ENCODE results near the gene MGAT4A. TPM values are rescaled to one million over a fixed set of nuclear protein-coding genes. Genes with fewer than 3 reads are reported as not detected.

The MGAT4A gene
- polyA plus RNA-seq, 1 donor = 33.4 TPM

DNA sequence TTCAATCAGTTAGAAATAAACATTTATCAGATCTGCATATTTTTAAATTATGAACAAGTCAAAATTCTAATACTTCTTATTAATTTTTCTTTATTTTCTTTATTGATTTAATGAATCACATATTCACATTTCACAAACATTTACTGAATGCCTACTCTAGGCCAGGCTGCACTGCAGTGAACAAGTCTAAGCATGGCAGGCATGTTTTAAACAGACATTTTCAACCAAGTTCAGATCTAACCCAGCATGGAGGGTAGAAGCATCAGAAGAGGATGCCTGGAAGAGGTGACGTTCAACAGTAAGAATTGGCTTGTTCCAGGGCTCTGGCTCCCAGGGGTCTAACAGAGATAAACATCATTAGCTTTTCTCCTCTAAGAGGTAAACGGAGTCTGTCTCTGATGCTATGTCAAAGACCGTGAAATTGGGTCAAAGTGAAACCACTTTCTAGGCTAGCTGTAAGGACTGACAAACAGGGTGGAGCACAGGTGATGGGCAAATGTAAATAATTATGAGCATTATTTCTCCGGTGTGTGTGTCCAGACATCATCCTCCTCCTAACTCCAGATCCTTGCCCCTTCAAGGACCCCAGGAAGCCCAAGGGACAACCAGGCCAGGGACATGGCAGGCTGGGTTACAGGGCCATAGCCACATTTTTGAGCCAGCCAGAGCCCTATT lies 72.0 kb downstream of the MGAT4A start:
- no peak for DNase-seq

DNA sequence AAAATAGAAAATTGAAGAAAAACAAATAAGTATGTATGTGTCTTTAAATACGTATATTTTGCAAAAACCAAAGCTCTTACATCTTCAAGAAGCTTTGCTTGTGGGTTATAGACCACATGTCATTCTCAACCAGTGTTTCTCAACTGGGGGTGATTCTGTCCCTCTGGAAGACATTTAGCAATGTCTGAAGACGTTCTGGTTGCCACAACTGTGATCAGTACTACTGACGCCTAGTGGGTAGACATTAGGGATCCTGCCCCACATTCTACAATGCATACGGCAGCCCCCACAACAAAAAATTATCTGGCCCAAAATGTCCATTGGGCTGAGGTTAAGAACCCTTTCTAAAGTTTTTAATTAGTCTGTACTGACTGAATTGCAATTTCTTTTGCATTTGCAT lies 74.1 kb downstream of the MGAT4A start:
- no peak for DNase-seq

DNA sequence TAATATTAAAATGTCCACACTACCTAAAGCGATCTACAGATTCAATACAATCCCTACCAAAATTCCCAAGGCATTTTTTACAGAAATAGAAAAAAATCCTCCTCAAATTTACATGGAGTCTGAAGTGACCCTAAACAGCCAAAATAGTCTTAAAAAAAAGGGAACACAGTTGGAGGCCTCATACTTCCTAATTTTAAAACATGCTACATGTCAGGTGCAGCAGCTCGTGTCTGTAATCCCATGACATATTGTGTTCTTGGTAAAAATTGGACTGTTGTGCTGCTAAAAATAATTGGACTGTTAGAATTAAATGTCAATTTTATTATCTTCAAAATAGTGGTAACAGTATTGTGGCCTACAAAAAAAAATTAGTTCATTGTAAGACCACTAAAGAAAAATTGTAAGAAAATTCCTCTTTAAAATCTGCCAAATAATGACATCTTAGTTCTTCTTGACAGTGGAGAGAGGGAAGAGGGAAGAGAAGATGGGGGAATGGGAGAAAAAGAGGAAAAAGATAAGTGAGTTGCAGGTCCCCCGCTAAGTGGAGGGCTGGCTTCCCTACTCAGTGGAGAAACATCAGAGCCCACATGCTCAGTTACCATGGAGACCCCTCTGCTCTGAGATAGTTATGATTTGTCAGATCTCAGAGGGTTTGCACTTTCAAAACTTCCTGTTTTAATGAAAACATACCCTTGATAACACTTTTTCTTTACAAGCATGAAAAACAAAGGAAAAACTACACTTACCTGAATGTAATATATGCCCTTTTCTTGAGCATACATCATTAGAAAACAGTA lies 76.0 kb downstream of the MGAT4A start:
- no peak for DNase-seq

DNA sequence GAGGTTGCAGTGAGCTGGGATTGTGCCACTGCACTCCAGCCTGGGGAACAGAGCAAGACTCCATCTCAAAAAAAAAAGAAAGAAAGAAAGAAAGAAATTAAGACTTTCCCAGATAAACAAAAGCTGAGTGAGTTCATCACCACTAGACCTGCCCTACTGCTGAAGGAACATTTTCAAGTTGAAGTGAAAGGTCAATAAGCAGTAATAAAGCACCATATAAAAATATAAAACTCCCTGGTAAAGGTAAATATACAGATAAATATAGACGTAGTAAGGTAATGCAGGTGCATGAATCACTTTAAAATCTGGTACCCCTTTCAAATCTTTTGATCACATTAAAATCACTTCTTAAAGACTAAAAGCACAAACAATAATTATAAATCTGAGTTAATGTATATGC lies 79.9 kb downstream of the MGAT4A start:
- no peak for DNase-seq

DNA sequence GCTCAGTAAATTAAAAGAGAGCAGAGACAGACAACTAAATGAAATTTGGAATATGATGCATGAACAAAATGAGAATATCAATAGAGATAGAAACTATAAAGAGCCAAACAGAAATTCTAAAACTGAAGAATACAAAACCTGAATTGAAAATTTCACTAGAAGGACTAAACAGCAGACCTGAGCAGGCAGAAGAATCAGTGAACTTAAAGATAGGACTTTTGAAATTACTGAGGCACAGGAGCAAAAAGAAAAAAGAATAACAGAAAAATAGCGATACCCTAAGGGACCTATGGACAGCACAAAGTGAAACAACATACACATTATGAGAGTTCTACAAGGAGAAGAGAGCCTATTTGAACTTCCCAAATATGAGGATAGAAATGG lies 80.9 kb downstream of the MGAT4A start:
- no peak for DNase-seq

DNA sequence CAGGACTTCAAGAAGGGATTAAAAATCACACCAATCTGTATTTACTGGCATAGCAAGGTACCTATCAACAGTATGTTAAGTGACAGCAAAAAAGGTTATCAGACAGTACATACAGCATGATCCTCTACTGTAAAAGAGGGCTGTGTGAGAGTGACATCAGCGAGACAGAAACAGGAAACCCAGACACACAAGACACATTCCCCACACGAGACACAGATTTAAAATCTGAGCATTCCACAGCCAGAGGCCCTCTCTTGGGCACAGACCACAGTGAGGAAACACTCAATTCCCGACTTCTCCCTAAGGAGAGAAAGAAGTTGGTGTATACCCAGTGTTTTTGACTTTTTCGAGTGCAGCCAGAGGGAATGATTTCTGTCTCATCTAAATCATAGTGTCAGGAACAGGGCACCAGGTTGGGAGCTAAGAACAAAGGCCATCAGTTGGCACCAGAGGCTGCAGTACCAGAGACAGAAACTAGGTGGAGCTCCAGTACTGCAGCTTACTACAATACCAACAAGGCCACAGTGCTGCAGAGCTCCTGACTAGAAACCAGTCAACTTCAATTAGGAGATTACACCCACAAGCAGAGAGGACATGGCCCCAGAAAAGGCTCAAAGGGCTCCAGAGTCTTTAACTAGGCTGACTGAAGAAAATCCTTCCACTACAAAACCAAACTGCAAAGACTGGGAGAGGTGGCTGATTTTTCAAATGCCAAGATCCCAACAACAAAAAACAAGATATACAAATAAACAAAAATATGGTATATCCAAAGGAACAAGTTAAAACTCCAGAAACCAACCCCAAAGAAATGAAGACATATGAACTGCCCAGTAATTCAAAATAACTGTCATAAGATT lies 81.6 kb downstream of the MGAT4A start:
- peak; percentile 85 for DNase-seq

DNA sequence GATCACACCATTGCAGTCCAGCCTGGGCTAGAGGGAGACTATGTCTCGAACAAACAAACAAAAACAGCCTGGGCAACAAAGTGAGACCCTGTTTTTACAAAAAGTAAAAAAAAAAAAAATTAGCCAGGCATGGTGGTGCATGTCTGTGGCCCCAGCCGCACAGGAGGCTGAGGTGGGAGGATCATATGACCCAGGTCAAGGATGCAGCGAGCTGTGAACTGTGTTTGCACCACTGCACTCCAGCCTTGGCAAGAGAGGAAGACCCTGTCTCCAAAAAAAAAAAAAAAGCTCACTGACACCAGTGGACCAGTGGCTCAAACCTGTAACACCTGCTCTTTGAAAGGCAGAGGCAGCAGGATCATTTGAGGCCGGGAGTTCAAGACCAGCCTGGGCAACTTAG lies 82.5 kb downstream of the MGAT4A start:
- DNase-seq = no peak

DNA sequence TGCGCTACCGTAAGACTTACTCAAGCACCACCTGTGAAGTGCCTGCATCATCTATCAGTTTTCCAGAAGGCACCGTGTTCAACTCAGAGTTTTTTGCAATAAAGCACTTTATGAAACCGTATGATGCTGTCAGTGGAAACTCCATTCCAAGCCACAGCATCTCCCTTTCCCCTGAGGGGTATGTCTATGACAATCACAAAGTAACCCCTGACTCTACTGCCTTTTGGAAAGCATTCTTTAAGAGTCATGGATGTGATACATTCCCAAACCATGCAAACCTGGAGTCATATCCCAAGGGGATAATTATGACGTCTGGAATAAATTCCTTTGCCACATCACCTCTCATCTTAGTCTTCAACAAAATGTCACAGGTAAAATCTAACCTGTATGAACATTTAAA lies 83.3 kb downstream of the MGAT4A start:
- no peak for DNase-seq

DNA sequence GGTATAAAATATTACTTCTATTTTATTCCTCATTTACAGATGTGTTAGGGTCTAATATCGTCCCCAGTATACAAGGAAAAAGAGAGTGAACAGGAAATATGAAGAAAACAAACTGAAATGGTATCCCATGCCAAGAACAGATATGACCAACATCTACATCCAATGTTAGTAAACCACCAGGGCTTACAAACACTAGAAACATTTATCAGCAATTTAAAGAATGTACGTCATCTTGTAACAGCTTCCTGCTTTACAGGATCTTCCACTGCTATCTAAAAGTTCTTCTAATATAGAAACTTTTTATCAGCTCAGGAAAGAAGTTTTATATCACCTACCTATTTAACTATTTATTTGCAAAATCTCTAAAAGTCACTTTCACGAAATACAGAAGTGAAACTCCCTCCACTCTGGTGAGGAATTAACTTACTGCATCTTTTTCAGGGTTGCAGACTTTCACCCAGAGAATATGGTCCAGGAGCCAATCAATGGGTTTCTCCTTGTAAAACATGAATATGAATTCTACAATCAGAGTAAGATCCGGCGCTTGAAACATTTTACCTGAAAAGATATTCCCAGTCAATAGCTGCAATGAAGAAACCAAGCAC lies 87.3 kb downstream of the MGAT4A start:
- no peak for DNase-seq

DNA sequence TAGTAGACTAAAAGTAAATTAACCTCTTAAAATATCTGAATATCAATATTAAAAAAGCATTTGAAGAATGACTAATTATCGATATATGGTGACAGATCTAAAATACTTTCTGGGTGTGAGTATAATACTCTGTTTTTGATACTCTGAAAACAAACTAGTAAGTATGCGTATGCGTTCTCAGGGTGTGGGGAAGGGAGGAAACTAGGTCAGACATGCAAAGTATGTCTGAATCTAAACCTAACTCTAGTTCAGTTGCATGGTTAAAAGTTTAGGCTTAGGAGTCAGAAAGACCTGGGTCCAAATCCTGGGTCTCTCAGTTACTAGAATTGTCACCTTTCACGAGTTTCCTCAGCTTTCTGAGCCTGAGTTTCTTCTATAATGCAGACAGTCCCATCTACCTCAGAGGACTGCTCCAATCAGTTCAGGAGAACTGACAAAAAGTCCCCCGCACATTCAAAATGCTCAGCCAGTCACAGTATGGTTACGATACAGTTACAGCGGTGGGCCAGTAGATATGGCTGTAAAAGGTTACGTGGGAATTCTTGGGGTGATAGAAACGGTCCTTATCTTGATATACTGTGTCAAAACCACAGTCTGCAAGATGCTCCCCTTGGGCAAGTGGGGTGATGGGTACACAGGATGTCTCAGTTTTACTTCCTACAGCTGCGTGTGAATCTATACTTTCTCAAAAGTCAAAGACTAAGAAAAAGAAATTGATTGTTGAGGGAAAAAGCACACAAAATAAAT lies 93.4 kb downstream of the MGAT4A start:
- no peak for DNase-seq

DNA sequence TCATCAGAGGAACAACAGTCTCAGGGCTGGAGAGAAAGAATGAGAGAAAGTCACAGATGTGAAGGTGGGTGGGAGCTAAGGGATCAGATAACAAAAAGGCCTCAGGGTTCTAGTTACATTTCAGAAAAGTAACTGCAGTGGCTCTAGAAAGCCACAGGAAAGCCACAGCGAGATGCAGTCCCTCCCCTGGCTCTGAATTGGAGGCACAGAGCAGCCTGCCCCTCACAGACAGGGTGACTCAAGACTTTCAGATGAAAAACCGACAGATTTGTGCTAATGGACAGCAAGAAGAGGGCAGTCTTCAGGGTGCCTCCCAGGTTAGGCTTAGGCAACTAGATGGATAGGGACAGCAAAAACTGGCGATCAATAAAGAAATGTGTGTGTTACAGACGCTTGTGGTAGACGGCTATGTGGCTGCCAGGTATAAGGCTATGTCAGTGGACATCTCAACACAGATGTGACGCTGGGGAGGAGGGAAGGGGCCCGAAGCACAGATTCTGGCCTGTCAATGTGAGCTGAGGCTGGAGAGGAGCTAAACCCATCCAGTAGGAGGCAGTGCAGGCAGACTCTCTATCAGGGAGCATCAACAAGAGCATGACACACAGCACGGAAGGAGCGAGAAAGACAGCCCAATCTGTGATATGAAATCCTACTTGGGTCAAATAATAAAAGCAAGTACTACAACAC lies 96.4 kb downstream of the MGAT4A start:
- no peak for DNase-seq

DNA sequence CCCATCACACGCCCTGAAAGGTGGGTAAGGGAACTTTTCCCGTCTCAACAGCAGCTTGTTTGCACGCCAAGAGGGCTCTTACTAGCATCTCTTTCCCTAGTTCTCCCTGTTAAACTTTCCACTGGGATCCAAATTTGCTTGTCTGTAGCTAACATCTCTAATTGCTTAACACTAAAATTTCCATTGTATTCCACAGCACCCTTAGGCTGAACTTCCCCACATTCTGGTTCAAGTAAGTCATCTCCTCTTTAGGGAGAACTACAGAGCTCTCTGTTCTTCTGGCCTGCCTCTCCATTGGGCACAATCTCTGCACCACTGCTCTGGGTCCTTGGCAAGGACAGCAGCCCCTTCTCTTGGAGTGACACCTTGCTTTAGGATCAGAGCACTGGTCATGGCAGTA lies 98.6 kb downstream of the MGAT4A start:
- DNase-seq = no peak

DNA sequence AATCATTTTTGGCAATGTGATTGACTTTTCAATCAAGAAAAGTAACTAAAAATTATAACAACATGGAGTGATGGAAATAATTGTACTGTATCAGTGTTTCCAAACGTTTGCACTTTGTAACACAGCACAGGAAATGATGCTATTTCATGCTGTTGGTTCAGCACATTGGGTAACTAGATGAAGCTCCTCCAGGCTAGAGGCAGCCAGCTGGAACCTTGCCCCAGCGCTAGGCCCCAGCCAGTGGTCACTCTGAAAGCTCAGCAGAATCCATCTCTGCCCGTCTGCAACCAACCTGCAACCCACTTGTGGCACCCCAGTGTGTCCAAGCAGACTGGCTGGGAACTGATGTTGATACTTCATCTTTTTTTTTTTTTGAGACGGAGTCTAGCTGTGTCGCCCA lies 107.3 kb downstream of the MGAT4A start:
- DNase-seq = no peak

DNA sequence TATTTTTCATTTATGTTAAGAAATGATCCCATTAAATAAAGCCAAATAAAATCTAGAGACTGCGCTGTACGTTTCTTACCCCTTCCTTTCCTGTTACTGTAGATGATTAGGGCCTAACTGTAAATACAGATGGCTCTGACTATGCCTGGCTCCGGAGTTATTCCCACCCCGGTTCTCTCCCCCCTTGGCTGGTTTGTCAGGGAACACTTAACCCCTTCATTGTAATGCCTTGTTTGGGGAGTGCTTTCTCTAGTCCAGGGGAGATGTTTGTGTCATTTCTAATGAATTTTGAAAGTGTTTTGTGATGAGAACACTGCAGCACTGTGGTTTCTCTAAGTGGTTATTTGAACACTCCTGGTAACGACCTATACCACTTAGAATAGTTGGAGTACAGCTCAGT lies 113.8 kb downstream of the MGAT4A start:
- DNase-seq = no peak

DNA sequence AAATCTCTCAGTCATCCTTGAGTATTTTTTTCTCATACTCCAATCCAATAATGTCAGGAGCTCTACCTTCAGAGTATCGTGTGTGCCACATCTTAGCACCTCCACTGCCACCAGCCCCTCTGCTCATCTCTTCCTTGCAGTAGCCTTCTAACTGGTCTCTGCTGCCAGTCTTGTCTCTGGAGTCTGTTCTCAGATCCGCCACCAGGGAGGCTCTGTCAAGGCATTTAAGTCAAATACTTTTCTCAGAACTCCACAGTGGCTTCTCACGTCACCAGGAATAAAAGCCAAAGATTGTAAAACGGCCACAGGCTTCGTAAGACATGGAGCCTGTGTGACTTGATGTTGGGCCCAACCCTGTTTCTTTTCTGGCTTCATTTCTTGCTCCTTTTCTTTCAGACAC lies 115.5 kb downstream of the MGAT4A start:
- no peak for DNase-seq

DNA sequence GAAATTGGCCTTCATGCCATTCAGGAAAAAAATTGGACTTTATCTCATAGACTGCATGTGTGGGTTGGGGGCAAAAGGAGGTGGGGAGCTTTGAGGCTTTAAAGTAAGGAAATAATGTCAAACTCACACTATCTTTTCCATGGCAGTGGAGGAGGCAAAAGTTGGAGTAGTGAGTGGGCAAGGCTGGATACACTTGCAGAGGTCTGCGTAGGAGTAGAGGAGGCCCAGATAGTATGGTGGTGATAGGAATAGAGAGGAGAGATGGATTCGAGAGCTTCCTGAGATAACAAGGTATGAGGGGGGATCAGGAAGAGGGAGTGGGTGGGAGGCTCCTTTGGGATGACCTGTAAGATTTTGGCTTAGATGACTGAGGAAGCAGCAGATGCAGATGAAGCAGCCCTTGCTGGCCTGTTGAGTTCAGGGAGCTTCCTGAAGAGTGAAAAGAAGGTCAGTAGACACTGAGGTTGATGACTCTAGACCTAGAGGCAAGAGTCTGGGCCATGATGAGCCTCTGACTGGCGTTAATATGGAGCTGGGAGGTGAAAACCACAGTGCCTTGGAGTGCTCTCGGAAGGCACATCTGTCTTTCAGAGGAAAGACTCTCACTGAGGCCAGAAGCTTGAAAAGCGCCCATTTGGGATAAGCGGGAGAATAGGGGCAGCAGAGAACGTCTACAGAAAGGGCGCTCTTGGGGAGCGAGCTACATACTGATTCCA lies 116.8 kb downstream of the MGAT4A start:
- no peak for DNase-seq

DNA sequence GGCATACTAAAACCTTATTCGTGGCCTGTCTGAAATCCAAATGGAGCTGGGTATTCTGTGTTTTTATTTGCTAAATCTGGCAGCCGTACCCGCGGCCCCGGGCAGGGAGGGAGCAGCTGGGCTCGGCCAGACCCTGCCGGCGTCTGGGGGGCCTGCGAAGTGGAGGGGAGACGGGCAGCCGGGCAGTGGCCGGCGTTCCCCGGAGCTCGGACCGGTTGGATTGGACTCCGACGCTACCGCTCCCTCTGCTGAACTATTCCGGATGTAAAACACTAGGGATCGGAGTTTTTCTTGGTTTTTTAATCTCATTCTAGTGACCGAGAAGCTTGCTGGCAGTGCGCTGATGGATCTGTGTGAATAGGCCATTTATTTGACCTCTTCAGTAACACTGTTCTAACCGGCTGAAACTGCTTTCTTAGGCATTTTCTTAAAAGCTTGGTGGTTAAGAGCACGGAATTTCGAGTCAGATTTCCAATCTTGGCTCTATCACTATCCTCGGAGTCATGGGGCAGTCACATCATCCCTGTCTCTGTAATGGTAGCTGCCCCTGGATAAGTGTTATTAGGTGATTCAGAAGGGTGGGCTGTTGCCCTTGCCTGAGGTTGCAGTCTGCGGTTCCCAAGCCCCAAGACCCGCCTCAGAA lies 121.8 kb downstream of the MGAT4A start:
- no peak for DNase-seq

DNA sequence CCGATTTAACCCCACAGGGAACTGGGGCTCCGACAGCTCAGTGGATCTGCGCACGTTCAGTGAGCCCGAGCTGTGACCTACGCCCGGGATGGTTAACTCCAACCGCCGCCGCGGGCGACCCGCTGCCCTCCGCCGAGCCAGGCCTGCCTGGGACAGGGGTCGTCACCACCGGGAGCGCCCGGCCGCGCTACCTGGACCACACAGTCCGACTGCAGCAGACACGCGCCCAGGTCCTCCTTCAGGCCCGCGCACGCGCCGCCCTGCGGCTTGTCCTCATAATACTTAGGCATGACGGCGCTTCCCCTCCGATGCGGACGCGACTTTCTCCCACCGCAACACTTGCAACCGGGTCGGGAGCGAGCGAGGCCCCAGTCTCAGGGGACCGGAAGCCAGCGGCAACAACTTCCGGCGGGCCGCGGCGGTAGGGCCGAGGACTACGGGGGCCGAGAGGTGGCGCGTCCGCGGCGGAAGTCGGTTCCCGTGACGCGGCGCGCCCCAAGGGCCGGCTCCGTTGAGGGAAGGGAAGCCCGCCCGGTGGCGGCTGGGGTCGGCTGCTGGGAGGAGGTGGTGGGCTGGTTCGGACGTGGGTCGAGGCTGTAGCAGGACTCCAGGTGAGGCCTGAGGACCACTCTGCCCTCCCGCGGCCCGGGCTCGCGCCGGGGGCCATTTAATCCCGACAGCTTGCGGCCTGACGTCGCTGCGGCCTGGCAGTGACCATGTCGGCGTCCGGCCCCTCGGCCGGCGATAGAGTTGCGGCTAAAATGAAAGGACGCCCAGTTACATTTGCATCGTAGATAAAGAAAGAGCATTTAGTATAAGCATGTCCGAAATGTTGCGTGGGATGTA lies 122.6 kb downstream of the MGAT4A start, which contains the start of the genes COA5 and UNC50:
TSS of gene COA5 (minus strand) at position 397 of the 846 bp plus-strand sequence. CDS start at position 290, 107 bp downstream.
TSS of gene UNC50 (plus strand) at position 474 of the 846 bp plus-strand sequence. CDS start 1,171 bp downstream, outside the sequence.
- peak; percentile 88 for DNase-seq

DNA sequence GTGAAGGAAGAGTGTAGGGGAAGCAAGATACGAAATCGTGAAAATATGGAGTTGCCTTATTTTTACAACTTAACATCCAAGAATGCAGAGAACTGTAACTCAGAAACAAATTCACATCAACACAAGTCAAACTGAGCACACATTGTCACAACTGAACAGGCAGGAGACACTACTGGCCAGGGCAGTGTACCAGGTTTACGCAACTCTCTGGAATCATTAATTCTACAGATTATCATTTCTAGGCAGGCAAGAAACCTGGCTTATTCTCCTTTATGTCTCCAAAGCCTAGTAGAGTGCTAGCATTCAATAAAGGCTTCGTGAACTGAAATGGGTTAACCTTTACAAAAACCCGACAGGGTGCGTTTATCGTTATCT lies 123.2 kb downstream of the MGAT4A start:
- no peak for DNase-seq
